ENCODE measurements around the gene ACVR1.
"Not testable (repeated sequence)": the region's sequence is repeated elsewhere in the genome, so short reads cannot be mapped to it uniquely, and the experiment has no call there.

The ACVR1 gene

GRCh38 chr2:157733263-157733662, 142.9 kb downstream of the ACVR1 start:
- FAIRE-seq (no peak), DNase-seq (ENCODE audit: insufficient read length, low spot score) (no peak)

- FAIRE-seq (no peak), DNase-seq (ENCODE audit: insufficient read length, low spot score) (no peak)
Measured at GRCh38 chr2:157732596-157732995, 143.5 kb downstream of the ACVR1 start.

GRCh38 chr2:157727693-157728092, 148.4 kb downstream of the ACVR1 start:
- FAIRE-seq, result no peak

DNA sequence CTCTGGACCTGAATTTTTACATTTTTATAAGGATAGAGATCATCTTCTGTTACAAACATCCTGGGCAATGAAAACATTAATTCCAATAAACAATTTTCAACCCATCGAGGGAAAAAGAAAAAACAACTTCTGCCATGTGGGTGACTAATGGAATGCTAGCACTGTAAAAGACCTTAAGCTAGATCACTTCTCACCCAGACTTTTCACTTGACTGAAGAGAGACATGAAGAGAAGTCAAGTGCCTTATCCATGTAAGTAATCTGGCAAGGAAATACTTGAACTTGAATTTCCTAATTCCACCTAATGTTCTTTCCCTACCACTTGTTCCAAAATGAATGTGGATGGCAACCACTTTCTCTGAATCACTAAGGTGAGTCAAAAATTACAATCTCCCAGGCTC, 149.2 kb downstream of the ACVR1 start:
- no peak for FAIRE-seq
- no peak for DNase-seq (ENCODE audit: insufficient read length, low spot score)

More at GRCh38 chr2:157727693-157728092, 148.4 kb downstream of the ACVR1 start:
- DNase-seq (ENCODE audit: insufficient read length, low spot score), result no peak

GRCh38 chr2:157725846-157726245, 150.3 kb downstream of the ACVR1 start:
- DNase-seq (ENCODE audit: insufficient read length, low spot score) (no peak), FAIRE-seq (no peak)

GRCh38 chr2:157722580-157723234, 153.4 kb downstream of the ACVR1 start:
- FAIRE-seq, result no peak
- DNase-seq (ENCODE audit: insufficient read length, low spot score), result no peak

DNA sequence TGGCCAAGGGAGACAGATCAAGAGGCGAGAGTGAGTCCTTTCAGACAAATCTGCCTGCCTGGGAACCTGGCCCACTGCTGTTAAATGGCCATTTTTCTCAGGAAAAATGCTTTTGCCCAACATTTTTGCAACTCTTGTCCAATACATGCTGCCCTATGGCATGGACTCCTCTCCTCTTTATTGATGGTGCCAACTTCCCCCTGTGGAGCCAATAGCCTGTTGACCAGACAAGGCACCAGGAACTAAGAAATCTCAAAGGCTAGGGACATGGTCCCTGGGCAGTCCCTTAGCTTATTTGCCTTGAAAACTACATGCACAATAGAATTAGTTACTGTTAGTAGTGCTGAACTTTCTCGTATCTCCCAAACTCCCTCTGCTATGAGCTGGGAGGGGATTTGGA, 155.6 kb downstream of the ACVR1 start:
- DNase-seq (ENCODE audit: insufficient read length, low spot score) (no peak), FAIRE-seq (no peak)

- not testable (repeated sequence) for DNase-seq (ENCODE audit: insufficient read length, low spot score); FAIRE-seq
Measured at GRCh38 chr2:157704653-157705052, 171.5 kb downstream of the ACVR1 start.

- DNase-seq (ENCODE audit: insufficient read length, low spot score); FAIRE-seq: not testable (repeated sequence)
Measured at GRCh38 chr2:157704148-157704547, 172.0 kb downstream of the ACVR1 start.

DNA sequence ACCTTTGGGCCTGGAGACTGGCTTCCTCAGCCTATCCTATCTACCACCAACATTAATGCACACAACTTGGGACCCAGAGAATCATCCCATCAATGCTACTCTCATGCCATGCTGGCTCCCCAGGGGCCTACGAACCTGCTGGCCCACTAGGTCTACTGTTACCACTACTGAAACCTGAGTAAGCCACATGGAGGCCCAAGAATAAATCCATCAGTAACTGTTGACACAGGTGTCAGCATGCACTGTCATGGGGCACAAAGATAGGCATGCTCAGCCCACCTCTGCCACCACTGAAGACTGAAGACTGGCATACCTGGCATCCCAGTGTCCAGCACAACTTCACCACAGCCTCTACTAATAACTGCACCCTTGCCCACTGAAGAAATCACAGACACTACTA, 176.3 kb downstream of the ACVR1 start:
- DNase-seq (ENCODE audit: insufficient read length, low spot score) (no peak), FAIRE-seq (no peak)

DNA sequence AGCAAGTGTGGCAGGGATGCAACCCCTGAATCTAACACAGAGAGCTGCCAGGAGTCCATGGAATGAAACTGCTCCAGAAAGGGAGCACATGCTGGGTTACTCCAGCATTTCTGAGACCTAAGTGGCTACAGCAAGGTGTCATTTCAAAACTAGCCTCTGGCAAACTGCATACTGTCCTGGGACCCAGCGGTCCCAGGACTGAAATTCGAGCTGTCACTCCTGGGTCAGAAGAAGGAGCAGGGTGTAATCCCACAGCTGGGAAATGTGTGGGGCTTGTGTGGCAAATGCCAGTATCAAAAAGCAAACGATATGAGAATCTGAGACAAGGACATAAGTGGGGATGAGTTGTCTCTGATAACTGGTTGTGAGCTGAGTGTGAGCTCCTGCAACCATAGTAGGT, 177.1 kb downstream of the ACVR1 start:
- FAIRE-seq, result no peak
- DNase-seq (ENCODE audit: insufficient read length, low spot score), result no peak

GRCh38 chr2:157698430-157698829, 177.7 kb downstream of the ACVR1 start:
- no peak for FAIRE-seq

GRCh38 chr2:157696036-157696435, 180.1 kb downstream of the ACVR1 start:
- FAIRE-seq (no peak), DNase-seq (ENCODE audit: insufficient read length, low spot score) (no peak)

More at GRCh38 chr2:157698430-157698829, 177.7 kb downstream of the ACVR1 start:
- DNase-seq (ENCODE audit: insufficient read length, low spot score), result no peak

GRCh38 chr2:157692768-157693167, 183.4 kb downstream of the ACVR1 start:
- no peak for DNase-seq (ENCODE audit: insufficient read length, low spot score)

DNA sequence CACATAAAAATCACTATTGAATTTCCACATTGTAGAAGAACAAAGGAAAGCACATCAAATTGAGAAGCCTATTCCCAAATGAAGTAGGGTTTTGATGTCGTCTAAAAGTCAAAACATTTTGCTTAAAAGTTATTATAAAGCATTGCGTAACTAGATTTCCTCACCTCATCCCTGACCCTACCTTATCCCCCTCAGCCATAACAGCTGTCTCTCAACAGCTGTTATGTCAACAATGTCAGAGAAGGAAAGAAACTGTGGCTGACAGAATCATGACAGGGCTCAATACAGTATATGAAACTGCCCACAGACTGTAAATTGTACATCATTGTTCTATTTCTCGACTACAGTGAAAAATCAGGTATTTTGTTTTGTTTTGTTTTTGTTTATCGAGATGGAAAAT, 184.4 kb downstream of the ACVR1 start:
- DNase-seq (ENCODE audit: insufficient read length, low spot score) (no peak), FAIRE-seq (no peak)

More at GRCh38 chr2:157692768-157693167, 183.4 kb downstream of the ACVR1 start:
- FAIRE-seq, result no peak

GRCh38 chr2:157691131-157691530, 185.0 kb downstream of the ACVR1 start:
- no peak for DNase-seq (ENCODE audit: insufficient read length, low spot score)
- FAIRE-seq, result no peak
